GM10266 (cell line): ENCODE results near the gene DCLRE1C.
"Not testable (repeated sequence)": the region's sequence is repeated elsewhere in the genome, so short reads cannot be mapped to it uniquely, and the experiment has no call there.

ENCODE experiments used
- DNase-seq: peaks from one replicate; pipeline ENCODE4 v3.0.0; 2012; ENCODE audit errors: extremely low spot score
- CTCF ChIP-seq: IDR thresholded peaks from 2 replicates; pipeline ENCODE4 v1.5.1; 2012; ENCODE audit warnings: mild to moderate bottlenecking, low read depth; ENCODE audit not compliant: control insufficient read depth, insufficient read depth; ENCODE audit errors: missing control alignments

The DCLRE1C gene

GRCh38 chr10:14911801-14912200 lies 42.1 kb downstream of the DCLRE1C start:
- TF ChIP-seq CTCF: no peak
- DNase-seq: no peak

- no peak for TF ChIP-seq CTCF
- no peak for DNase-seq
Observed at GRCh38 chr10:14910953-14911352, 42.9 kb downstream of the DCLRE1C start.

GRCh38 chr10:14909101-14909500 lies 44.8 kb downstream of the DCLRE1C start:
- DNase-seq: no peak
- TF ChIP-seq CTCF: no peak

GRCh38 chr10:14907591-14907990 lies 46.3 kb downstream of the DCLRE1C start:
- not testable (repeated sequence) for DNase-seq

- DNase-seq: no peak
- TF ChIP-seq CTCF: no peak
Observed at GRCh38 chr10:14906765-14907164, 47.1 kb downstream of the DCLRE1C start.

GRCh38 chr10:14905890-14906289 lies 48.0 kb downstream of the DCLRE1C start:
- no peak for DNase-seq
- no peak for TF ChIP-seq CTCF

GRCh38 chr10:14904864-14905263 lies 49.0 kb downstream of the DCLRE1C start:
- TF ChIP-seq CTCF: no peak
- no peak for DNase-seq

- peak; percentile 40 for TF ChIP-seq CTCF
- peak; percentile 16 for DNase-seq
Observed at GRCh38 chr10:14904316-14904732, 49.6 kb downstream of the DCLRE1C start.
